Glutamatergic neuron (in vitro differentiated cells): Measurements from ENCODE around the gene SFT2D2. TPM values are rescaled to one million over a fixed set of nuclear protein-coding genes. Genes with fewer than 3 reads are reported as not detected.

Source experiments
- DNase-seq: peaks from one replicate; pipeline ENCODE4 v3.0.0; 2022
- H3K27ac Mint-ChIP-seq: one replicate; pipeline ENCODE4 v1.8.0; 2020; ENCODE audit warnings: mild to moderate bottlenecking, mixed read lengths, inconsistent platforms; ENCODE audit not compliant: unreplicated experiment
- H3K27me3 Mint-ChIP-seq: one replicate; pipeline ENCODE4 v1.8.0; 2020; ENCODE audit warnings: mild to moderate bottlenecking, moderate library complexity, mixed read lengths, inconsistent platforms; ENCODE audit not compliant: unreplicated experiment
- H3K36me3 Mint-ChIP-seq: one replicate; pipeline ENCODE4 v1.8.0; 2020; ENCODE audit warnings: mild to moderate bottlenecking, mixed read lengths, inconsistent platforms; ENCODE audit not compliant: unreplicated experiment
- H3K4me1 Mint-ChIP-seq: one replicate; pipeline ENCODE4 v1.8.0; 2020; ENCODE audit warnings: mild to moderate bottlenecking, low read depth, mixed read lengths, inconsistent platforms; ENCODE audit not compliant: unreplicated experiment
- H3K4me3 Mint-ChIP-seq: one replicate; pipeline ENCODE4 v1.8.0; 2020; ENCODE audit warnings: mild to moderate bottlenecking, mixed read lengths, inconsistent platforms; ENCODE audit not compliant: unreplicated experiment
- H3K9me3 Mint-ChIP-seq: one replicate; pipeline ENCODE4 v1.8.0; 2020; ENCODE audit warnings: mild to moderate bottlenecking, moderate library complexity, mixed read lengths, inconsistent platforms; ENCODE audit not compliant: unreplicated experiment
- total RNA-seq: library from RNA; stranded (reverse); fragmentation: NEBNext Ultra II Directional; extraction: Animal tissue kit (Norgen Biotek cat#: 25700); gene quantifications from one replicate; pipeline ENCODE4 v1.2.1, GENCODE V29; 2021; ENCODE audit not compliant: unreplicated experiment
- TF ChIP-seq, protein P1 (sequence below): fragments of 200-600 bp; sonication (generic); IDR thresholded peaks from one replicate; pipeline ENCODE4 v1.5.0; 2021; ENCODE audit not compliant: partially characterized antibody, unreplicated experiment

The SFT2D2 gene
- total RNA-seq, 1 donor from 2014 or later: 32.9 TPM

DNA sequence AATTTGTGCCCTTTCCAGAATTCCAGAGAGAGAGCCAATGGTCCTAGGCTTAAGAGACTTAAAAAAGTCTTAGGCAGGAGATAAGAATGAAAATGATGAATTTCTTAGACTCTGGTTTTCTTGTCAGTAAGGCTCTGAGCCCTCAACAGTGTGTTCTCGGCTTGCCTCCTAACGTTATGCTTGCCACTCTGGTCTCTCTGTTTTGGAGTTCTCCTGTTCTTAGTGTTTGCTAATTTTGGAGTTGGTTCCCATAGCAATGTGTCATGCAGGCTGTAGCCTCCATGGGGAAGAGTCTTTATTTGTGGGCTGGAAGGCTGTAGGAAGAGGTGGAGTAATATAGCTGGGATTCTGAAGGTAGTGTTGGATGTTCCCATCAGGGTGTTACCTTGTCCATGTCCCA is 74.8 kb downstream of the SFT2D2 start:
- TF ChIP-seq, protein P1, sequence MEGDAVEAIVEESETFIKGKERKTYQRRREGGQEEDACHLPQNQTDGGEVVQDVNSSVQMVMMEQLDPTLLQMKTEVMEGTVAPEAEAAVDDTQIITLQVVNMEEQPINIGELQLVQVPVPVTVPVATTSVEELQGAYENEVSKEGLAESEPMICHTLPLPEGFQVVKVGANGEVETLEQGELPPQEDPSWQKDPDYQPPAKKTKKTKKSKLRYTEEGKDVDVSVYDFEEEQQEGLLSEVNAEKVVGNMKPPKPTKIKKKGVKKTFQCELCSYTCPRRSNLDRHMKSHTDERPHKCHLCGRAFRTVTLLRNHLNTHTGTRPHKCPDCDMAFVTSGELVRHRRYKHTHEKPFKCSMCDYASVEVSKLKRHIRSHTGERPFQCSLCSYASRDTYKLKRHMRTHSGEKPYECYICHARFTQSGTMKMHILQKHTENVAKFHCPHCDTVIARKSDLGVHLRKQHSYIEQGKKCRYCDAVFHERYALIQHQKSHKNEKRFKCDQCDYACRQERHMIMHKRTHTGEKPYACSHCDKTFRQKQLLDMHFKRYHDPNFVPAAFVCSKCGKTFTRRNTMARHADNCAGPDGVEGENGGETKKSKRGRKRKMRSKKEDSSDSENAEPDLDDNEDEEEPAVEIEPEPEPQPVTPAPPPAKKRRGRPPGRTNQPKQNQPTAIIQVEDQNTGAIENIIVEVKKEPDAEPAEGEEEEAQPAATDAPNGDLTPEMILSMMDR: no peak
- Mint-ChIP-seq H3K4me1 (peaks cover 4% of the 10 kb centered on the region), H3K27ac (no peak overlapping the region), H3K36me3 (no peaks in the 10 kb centered on the region), H3K4me3 (no peak overlapping the region), H3K27me3 (peaks cover 1% of the 10 kb centered on the region), H3K9me3 (no peaks in the 10 kb centered on the region)
- no peak for DNase-seq

DNA sequence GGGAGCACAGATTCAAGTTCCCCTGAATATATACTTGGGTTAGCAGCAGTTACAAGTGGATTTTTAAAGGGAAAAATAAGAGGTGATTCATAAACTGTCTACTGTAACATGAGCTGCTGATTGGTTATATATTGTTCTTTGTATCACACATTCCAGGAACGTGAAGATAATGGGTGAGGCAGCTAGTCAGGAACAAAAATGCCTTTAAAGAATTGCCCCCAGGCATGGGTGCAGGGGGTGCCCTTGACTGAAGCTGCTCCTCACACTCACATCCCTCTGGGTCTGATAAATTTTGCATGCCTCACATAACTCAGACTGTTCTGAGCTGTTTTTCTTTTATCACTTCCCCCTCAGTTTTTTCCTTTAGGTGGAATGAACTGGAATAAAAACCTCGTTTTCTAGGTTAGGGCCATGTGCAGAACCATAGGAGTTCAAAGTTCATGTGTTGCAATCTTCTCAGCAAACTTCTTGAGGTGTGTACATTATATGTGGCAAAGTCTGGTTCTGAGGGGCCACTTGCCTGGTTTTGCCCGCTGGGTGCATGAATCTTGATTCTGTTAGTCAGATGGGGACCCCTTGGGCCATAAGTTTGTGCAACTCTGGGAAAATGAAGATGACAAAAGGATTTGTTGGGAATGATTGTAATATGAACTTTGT is 76.0 kb downstream of the SFT2D2 start:
- Mint-ChIP-seq H3K4me3 (no peak overlapping the region), H3K36me3 (no peaks in the 10 kb centered on the region), H3K9me3 (no peaks in the 10 kb centered on the region), H3K27ac (no peak overlapping the region), H3K4me1 (peaks cover 4% of the 10 kb centered on the region), H3K27me3 (peaks cover 1% of the 10 kb centered on the region)
- DNase-seq: no peak
- TF ChIP-seq, protein P1: no peak

Other genes starting within 250 kb of the SFT2D2 start
- gene GPR161, start 89.1 kb upstream of the SFT2D2 start, total RNA-seq: 69.3 TPM
- gene TIPRL, start 47.0 kb upstream of the SFT2D2 start, total RNA-seq: 27.8 TPM
- 0.78 TPM for gene TBX19, start 54.9 kb downstream of the SFT2D2 start, total RNA-seq